NT2/D1 (cell line): ENCODE data around the gene PGS1.

Experiments used
- SUZ12 ChIP-seq: IDR thresholded peaks from 2 replicates; pipeline ENCODE4 v1.6.1; 2011; ENCODE audit not compliant: insufficient read length, insufficient read depth; ENCODE audit errors: extremely low read depth
- YY1 ChIP-seq: IDR thresholded peaks from 2 replicates; pipeline ENCODE4 v1.6.1; 2011; ENCODE audit not compliant: insufficient read length, insufficient read depth

- no peak for TF ChIP-seq SUZ12
- TF ChIP-seq YY1: no peak
Observed at GRCh38 chr17:78448356-78448993, 70.0 kb downstream of the PGS1 start.
